ENCODE results near the gene CYP3A4.
"Not testable (repeated sequence)": the region's sequence is repeated elsewhere in the genome, so short reads cannot be mapped to it uniquely, and the experiment has no call there.

The CYP3A4 gene

DNA sequence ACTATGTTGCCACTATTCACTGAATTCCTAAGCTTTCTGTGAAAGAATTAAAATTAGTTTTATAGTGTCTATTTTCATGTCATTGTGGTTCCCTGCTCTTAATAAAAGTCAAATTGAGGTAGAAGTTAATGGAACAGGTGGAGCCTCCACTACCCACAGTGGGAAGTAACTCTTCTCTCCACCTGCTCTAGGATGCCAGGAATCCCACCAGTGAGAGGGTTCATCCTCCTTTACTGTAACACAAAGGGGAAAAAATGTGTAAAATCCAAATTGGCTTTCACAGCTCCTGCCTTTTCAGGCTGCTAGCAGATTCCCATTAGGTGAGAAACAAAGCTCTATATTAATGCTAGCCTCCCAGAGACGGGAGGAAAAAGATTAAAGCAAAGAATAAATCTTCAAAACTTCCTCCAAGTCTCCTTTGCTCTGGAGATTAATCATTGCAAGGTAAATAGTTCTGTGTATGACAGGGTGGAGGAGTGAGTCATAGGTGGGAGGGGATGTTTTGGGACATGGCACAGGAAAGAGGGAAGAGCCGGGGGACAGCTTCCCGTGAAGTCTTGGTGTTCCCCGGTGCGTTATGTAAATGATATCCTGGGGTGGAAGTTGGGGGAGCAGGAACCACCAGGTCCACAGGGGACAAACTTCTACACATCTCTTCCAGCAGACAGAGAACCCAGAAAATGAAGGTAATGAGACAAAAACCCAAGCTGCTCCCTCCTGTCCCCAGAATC is 32.5 kb downstream of the CYP3A4 start:
- DNase-seq = not testable (repeated sequence)

DNA sequence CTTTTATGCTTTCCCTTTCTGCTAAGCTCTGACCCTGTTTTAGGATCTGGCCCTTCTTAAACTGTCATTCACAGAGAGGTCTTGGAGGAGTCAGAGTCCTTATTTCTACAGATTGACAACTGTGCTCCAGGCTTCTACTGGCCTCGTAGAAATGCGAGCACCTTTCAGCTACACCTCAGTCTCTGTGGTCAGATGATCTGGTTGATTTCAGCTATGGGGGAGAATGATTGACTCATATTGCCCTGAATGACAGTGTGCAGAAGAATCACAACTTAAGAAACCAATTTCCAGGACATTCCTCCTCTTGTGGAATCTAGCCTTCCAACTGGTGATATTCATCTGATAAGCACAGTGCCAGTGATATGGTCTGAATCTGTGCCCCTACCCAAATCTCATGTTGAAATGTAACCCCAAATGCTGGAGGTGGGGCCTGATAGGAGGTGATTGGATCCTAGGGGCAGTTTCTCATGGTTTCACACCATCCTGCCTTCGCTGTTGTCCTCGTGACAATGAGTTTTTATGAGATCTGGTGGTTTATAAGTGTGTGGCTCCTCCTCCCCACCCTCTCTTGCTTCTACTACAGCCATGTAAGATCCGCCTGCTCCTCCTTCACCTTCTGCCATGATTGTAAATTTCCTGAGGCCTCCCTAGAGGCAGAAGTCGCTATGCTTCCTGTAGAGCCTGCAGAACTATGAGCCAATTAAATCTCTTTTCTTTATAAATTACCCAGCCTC is 35.0 kb downstream of the CYP3A4 start:
- DNase-seq = no peak

DNA sequence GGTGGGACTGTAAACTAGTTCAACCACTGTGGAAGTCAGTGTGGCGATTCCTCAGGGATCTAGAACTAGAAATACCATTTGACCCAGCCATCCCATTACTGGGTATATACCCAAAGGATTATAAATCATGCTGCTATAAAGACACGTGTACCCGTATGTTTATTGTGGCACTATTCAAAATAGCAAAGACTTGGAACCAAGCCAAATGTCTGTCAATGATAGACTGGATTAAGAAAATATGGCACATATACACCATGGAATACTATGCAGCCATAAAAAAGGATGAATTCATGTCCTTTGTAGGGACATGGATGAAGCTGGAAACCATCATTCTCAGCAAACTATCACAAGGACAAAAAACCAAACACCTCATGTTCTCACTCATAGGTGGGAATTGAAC is 37.1 kb downstream of the CYP3A4 start:
- DNase-seq = not testable (repeated sequence)

DNA sequence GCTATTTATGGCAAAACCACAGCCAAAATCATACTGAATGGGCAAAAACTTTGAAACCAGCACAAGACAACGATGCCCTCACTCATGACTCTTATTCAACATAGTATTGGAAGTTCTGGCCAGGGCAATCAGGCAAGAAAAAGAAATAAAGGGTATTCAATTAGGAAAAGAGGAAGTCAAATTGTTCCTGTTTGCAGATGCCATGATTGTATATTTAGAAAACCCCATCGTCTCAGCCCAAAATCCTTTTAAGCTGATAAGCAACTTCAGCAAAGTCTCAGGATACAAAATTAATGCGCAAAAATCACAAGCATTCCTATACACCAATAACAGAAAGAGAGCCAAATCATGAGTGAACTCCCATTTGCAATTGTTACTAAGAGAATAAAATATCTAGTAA is 38.6 kb downstream of the CYP3A4 start:
- not testable (repeated sequence) for DNase-seq

DNA sequence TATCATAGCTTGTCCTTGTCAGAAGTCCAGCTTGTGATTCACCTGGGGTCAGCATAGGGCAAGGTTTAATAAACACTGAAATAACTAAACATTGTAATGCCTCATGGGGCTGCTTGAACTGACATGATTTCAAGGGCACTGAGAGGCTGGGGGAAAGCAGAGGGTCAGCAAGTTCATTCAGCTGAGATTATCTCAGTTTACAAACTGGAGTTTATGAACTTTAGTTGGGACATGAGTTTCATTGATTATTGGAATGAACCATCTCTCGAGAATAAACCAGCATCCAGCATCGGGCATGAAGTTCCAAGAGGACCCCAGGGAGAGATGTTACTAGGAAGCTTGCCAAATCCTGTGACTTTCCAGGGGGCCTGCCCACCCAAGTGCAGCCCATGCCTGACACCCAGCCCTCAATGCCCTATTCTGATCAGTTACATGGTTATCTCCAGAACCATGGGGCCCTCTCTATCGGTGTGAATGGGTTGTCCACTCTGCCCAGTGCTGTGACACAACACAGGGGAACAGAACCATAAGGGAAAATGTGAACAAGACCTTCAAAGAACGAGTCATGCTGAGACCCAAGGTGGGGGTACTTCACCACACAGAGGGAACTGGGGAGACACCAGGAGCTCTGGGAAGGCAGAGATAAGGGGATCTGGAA is 41.1 kb downstream of the CYP3A4 start:
- no peak for DNase-seq

DNA sequence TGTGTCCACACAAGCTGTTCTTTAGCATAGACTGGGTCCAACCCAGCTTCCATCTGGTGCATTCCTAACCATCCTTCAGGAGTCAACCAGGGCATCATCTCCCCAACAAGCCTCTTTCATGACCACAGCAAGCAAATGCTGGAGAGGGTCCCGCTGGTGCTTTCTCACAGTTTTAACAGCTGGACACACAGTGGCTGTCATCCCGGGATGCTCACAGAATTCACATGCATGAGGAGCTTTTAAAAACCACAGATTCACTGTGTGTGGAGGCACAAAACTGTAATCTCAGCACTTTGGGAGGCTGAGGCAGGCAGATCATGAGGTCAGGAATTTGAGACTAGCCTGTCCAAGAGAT is 42.6 kb downstream of the CYP3A4 start:
- no peak for DNase-seq

DNA sequence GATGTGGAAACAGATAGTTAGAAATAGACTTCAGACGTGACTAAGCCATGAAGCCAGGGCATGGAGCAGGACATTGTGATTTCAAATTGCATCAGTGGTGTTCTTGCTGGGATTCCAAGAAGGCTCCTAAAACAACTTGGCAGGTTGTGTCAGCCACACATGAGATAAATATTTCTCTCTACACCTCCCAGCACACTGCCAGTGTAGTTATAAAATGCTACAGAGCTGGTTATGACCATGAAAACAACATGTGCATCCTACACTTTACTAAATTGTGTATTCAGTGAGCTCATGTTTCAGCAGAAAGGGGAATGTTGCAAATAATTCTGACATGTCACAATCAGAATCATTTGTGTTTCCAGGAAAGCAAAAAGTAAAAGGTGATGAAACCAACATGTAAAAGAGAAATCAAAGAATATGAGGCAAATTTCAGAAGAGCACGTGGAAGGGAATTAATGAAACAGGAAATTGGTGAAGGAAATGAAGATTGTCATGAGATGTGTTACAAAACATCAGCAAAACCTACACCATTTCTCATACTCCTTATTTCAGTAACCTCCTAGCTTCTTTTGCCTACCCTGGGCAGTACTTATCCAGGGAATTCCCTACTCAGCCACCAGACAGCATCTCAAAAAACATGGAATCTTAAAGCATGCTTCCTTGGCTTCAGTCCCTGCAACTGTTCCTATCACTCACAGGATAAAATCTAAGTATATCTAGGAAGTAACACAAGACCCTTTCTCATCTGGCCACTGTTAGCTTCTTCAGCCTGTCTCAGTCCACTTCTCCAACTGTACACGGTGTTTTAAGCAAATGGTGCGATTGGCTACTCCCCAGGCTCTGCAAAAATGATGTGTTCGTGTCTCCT is 43.2 kb downstream of the CYP3A4 start:
- no peak for DNase-seq

DNA sequence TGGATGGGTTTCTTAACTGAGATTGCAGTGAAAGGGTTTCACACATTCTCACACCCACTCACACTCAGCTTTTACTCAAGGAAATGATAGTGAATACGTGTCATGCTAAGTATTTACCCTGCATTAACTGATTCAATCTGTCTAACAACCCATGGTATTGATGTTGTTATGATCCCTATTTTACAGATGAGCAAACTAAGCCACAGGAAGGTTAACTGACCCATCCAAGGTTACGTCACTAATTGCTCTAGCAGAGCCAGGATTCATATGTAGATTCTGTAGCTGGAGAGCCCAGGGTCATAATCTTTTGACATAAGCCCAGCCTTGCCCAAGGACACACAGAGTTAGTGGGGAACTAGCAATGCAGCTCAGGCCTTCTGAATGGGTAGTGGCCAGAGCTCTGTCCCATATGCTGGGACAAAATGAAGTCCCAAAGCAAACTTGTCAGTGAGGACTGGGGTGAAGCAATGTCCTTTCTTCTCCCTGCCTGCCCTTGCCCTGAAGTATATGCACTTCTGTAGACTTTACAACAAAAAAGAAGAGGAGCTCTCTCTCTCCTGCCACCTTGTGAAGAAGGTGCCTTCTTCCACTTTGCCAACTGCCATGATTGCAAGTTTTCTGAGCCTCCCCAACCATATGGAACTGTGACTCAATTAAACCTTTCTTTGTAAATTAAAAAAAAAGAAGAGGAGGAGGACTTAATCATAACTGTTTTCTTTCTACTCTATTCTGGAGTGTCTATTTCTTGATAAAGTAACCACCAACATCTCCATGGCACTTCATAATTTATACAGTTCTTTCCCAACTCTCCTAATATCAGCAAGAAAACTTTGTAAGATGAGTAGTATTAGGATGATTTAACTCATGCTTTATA is 44.0 kb downstream of the CYP3A4 start:
- no peak for DNase-seq

DNA sequence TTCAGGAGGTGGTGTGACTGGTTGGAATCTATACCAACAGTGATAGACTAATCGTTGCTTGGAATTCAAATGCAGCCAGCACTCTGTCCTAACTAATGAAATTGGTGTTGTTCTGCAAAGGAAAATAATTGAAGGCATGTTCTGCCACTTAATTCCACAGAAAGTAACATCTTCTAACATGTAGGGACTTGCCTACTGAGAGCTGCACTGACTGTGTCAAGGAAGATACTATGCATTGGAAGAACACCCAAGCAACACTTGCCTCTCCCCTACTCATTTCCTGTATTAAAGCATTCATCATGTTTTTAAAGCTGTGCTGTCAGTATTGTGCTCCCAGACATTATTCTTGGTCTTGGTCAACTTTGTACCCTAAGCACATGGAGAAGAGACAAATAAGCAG is 46.3 kb downstream of the CYP3A4 start:
- DNase-seq = no peak

DNA sequence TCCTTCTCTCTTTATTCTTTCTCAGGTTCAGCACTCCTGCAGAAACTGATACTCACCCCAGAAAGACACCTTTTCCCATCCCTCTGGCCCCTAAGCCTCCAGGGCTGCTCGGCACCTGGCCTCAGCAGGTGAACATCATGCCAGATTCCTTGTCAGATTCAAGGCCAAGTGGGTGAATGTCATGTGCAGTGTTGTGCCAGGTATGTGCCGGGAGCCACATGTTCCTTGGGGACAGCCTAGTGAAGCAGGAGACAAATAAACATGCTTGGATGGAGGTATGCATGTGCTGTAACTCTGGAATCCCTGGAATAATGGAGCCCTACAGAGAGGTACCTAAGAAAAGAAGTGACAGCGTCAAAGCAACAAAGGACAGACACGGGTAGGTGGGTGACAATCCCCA is 47.3 kb downstream of the CYP3A4 start:
- not testable (repeated sequence) for DNase-seq

DNA sequence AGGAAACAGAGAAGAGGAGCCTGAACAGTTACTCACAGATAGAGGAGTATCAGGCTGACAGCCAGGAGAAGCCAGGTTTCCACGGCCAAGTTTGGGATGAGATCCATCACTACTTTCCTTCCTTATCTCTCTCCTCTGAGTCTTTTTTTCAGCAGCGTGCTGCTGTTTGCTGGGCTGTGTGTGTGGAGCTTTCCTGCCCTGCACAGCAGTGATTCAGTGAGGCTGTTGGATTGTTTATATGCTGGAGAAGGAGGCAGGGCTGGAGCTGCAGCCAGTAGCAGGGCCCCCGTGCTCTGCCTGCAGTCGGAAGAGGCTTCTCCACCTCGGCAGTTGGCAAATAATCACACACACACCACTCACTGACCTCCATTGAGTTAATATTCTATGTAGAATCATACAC is 49.0 kb downstream of the CYP3A4 start, which contains the start of gene CYP3A7:
CYP3A7 (minus strand) TSS at position 210 of the 400 bp plus-strand sequence; CDS start at position 107, 103 bp downstream.
- DNase-seq = no peak

DNA sequence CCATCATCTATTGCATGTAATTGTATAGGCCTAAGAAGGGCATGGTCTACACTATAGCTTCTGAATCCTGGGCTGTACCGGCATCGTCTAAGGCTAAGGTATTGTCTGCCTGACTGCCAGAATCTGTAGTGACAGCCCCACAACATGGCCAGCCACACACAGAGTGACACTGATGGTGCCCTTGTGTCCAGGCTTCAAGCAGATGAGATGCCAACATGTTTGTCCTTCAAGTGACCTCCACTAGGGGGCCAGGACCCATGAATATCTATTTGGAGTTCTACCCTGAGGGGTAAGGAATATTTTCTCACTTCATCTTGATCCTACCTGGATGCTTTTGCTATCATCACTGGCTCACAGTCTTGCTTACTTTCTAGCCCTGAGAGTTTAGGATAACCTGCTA is 50.5 kb downstream of the CYP3A4 start:
- DNase-seq = no peak

DNA sequence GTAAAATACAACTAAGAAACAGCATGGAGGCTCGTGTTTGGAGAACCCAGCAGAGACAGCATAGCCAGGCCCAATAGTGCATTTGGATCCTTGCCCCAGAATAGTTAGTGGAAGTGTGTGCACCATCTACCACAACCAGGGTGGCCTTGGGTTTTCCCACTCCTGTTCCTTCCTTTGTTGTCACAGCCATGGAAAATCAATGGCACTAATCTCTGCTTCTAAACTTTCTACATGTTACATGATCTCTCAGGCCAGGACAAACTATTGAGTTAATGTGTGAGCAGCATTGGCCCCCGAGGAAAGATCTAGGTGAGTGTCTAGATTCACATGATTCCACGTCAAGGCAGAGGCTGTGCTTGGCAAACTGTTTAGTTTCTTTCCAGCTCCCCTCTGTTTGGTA is 51.0 kb downstream of the CYP3A4 start:
- no peak for DNase-seq

DNA sequence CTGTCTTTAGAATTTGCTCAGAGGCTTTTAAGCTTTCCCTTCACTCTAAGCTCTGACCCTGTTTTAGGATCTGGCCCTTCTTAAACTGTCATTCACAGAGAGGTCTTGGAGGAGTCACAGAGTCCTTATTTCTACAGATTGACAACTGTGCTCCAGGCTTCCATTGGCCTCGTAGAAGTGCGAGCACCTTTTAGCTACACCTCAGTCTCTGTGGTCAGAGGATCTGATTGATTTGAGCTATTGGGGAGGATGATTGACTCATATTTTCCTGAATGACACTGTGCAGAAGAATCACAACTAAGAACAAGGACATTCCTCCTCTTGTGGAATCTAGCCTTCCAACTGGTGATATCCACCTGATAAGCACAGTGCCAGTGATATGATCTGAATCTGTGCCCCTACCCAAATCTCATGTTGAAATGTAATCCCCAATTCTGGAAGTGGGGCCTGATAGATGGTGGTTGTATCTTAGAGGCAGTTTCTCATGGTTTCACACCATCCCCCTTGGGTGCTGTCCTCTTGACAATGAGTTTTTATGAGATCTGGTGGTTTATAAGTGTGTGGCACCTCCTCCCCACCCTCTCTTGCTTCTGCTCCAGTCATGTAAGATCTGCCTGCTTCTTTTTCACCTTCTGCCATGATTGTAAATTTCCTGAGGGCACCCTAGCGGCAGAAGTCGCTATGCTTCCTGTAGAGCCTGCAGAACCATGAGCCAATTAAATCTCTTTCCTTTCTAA is 52.2 kb downstream of the CYP3A4 start:
- no peak for DNase-seq

DNA sequence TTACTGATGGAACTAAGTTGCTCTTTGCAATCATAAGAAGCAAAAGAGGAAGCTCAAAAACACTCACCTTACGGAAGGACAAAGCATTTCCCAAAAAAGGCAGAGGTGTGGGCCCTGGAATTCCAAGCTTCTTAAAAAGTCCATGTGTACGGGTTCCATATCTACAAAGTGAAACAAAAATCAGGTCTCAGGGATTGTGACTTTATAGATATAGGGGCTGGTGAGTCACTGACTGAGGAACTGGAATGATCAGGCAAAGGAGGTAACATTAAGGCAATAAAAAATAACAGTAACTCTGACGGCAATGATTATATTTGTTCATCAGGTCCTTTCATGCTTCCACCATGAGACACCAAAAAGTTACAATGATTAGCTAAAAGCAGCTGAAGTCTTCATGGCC is 53.0 kb downstream of the CYP3A4 start:
- DNase-seq = no peak

DNA sequence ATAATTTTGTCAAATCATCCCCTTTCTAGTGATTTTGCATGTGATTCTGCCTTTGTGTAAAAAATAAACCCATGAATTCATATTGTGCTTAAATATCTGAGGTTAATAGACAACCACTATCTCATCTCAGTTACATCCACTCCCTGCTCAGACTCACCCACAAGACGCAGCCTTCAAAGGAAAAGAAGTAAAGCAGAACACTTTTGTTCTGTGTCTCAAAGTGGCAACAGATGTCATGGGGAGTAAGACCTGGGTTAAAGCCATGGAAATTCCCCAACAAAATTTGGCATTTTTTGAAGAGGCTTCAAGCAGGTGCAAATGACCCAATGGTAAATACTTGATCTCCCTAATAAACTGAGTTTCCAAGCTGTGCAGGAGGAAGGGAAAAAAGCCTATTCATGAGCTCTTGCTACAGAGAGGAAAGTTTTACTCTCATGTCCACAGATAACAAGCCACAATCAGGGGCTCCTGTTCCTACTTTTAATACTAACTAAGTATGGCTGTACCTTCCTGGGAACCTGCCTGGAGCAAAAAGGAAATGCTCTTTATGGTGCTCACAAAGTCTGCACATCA is 53.7 kb downstream of the CYP3A4 start:
- DNase-seq = no peak

DNA sequence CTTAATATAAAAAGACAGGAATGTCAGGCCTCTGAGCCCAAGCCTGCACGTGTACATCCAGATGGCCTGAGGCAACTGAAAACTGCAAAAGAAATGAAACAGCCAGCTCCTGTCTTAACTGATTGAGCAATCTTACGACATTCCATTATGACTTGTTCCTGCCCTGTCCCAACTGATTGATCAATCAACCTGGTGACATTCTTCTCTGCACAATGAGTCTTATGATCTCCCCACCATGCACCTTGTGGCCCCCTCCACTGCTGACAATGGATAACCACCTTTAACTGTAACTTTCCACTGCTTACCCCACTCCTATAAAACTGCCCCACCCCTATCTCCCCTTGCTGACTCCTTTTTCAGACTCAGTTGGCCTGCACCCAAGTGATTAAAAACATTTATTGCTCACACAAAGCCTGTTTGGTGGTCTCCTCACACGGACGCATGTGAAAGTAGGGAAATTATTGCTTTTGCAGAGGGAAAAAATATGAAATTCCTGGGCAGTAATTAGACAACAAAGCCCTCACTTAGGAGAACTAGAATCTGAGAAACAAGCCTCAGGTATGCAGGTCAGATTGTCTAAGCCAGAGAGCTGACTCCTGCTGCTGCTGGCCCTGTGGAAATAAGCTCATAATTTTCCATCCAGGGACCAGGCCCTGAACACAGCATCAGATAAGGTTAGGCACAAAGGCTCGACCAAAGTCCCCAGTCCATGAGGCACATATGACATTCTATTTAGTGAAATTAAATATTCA is 54.3 kb downstream of the CYP3A4 start:
- no peak for DNase-seq

DNA sequence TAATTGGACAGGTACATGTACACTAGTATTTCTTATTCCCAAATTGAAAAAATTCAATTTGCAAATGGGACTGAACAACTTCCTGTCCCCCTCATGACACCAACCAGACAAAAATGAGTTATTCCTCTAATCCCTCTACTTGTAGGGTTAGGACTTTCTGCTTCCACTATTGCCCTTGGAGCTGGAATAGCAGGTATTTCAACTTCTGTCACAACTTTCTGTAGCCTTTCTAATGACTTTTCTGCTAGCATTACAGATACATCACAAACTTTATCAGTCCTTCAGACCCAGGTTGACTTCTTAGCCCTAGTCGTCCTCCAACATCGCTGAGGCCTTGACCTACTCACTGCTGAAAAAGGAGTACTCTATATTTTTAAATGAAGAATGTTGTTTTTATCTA is 55.4 kb downstream of the CYP3A4 start:
- DNase-seq = no peak

DNA sequence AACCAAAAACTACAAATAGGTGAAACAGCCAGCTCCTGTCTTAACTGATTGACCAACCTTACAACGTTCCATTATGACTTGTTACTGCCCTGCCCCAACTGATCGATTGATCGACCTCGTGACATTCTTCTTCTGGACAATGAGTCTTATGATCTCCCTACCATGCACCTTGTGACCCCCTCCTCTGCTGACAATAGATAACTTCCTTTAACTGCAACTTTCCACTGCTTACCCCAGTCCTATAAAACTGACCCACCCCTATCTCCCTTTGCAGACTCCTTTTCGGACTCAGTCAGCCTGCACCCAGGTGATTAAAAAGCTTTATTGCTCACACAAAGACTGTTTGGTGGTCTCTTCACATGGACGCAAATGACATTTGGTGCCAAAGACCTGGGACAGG is 60.8 kb downstream of the CYP3A4 start:
- not testable (repeated sequence) for DNase-seq
